ENCODE results near the gene PCDHGA2. TPM values are rescaled to one million over a fixed set of nuclear protein-coding genes. Genes with fewer than 3 reads are reported as not detected.
"Not testable (repeated sequence)": the region's sequence is repeated elsewhere in the genome, so short reads cannot be mapped to it uniquely, and the experiment has no call there.

PCDHGA2 gene
- under 1 TPM; 0.22 to 0.50 TPM for total RNA-seq

DNA sequence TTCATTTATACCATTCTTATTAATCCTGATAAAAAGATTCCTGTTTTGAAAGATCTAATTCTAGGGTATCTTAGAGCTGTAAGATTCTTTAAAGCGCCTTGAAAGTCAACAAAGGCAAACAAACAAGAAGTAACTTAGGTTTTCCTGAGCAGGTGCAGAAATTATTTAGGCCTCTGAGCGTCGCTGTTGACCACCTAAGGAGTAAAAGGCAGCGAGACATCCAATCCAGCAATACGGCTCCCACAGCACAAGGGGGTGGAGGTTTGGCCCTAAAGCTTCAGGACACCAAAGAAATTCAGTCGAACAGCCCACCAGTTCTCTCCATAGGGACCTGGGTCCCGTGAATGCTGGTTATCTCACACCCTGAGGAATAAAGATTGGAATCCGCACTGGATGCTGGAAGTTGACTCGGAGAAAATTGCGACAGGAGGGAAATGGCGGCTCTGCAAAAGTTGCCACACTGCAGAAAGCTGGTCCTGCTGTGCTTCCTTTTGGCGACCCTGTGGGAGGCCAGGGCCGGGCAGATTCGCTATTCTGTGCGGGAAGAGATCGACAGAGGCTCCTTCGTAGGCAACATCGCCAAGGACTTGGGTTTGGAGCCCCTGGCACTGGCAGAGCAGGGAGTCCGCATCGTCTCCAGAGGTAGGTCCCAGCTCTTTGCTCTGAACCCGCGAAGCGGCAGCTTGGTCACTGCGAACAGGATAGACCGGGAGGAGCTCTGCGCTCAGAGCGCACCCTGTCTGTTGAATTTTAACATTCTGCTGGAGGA is at the start of gene PCDHGA2:
Gene PCDHGA2 (plus strand): TSS at position 223 of the 769 bp plus-strand sequence.
- Histone ChIP-seq H3K4me3 (no peak within 1 kb of the TSS), H3K9ac (ENCODE audit: low read depth in 2 of 2, low read length in 2 of 2) (no peak within 1 kb of the TSS), H3K36me3 (no peaks in the 10 kb centered on the region), H3K27me3 (no peaks in the 10 kb centered on the region), H3K27ac (no peak within 1 kb of the TSS), H3K9me3 (no peaks in the 10 kb centered on the region), H3K4me1 (no peaks in the 10 kb centered on the region)
- TF ChIP-seq, protein P1, sequence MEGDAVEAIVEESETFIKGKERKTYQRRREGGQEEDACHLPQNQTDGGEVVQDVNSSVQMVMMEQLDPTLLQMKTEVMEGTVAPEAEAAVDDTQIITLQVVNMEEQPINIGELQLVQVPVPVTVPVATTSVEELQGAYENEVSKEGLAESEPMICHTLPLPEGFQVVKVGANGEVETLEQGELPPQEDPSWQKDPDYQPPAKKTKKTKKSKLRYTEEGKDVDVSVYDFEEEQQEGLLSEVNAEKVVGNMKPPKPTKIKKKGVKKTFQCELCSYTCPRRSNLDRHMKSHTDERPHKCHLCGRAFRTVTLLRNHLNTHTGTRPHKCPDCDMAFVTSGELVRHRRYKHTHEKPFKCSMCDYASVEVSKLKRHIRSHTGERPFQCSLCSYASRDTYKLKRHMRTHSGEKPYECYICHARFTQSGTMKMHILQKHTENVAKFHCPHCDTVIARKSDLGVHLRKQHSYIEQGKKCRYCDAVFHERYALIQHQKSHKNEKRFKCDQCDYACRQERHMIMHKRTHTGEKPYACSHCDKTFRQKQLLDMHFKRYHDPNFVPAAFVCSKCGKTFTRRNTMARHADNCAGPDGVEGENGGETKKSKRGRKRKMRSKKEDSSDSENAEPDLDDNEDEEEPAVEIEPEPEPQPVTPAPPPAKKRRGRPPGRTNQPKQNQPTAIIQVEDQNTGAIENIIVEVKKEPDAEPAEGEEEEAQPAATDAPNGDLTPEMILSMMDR (IDR thresholded peaks at IDR 0.05), result no peak
- DNase-seq, result no peak
- intact Hi-C loops (cut with DNase I), result no loop called here

DNA sequence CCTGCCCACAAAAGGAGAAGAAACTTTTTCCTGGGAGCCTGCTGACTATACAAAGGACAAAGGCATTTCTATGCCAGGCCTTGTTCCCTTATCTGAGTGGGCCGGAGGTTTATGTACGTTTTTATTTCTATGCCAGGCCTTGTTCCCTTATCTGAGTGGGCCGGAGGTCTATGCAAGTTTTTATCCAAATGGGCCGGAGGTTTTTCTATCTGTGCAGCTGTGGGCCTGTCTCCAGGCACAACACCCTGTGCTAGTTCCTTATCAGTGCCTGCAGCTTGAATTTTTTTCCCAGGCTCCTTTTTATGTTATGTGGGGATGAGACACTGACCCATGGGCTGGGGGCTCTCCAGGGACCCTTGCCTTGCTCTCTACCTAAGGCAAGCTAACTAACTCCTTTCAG is 40.2 kb upstream of the PCDHGA2 start:
- H3K36me3 ChIP-seq, result no peaks in the 10 kb centered on the region
- intact Hi-C loops (cut with DNase I), result no loop called here
- H3K4me1 ChIP-seq, result no peaks in the 10 kb centered on the region
- no peak overlapping the region for H3K27ac ChIP-seq
- H3K9me3 ChIP-seq, result peaks cover 7% of the 10 kb centered on the region
- TF ChIP-seq, protein P1 (IDR thresholded peaks at IDR 0.05), result no peak
- no peaks in the 10 kb centered on the region for H3K27me3 ChIP-seq
- no peak overlapping the region for H3K9ac ChIP-seq (ENCODE audit: low read depth in 2 of 2, low read length in 2 of 2)
- DNase-seq, result no peak
- H3K4me3 ChIP-seq, result no peak overlapping the region

DNA sequence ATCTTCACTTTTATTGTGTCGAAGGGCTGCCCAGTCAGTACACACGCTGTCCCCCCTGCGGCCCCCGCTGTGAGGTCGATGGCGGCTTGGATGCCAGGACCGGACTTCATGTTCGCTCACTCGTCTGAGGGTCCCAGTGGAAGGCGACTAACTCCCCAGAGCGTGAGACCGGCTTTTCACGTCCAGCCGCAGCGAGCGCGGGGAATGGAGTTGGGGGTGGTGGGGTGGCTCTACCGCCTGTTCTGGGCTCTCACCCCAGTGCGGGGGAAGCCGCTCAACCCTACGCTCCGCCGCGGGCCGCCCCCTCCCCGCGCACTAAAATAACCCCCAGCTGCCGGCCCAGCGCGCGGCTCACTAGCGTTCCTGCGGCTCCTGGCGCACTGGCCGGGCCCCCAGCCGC is 34.8 kb upstream of the PCDHGA2 start, which contains the start of gene SLC25A2:
Gene SLC25A2 (minus strand): TSS at position 294 of the 400 bp plus-strand sequence. CDS start 184 bp downstream, at position 110.
- H3K27me3 ChIP-seq, result no peaks in the 10 kb centered on the region
- H3K4me3 ChIP-seq, result no peak within 1 kb of the TSS
- H3K4me1 ChIP-seq, result no peaks in the 10 kb centered on the region
- no peak for DNase-seq
- no peak within 1 kb of the TSS for H3K27ac ChIP-seq
- H3K9ac ChIP-seq (ENCODE audit: low read depth in 2 of 2, low read length in 2 of 2), result no peak within 1 kb of the TSS
- no peaks in the 10 kb centered on the region for H3K36me3 ChIP-seq
- peaks cover 18% of the 10 kb centered on the region for H3K9me3 ChIP-seq
- intact Hi-C loops (cut with DNase I), result no loop called here
- TF ChIP-seq, protein P1 (IDR thresholded peaks at IDR 0.05), result no peak

DNA sequence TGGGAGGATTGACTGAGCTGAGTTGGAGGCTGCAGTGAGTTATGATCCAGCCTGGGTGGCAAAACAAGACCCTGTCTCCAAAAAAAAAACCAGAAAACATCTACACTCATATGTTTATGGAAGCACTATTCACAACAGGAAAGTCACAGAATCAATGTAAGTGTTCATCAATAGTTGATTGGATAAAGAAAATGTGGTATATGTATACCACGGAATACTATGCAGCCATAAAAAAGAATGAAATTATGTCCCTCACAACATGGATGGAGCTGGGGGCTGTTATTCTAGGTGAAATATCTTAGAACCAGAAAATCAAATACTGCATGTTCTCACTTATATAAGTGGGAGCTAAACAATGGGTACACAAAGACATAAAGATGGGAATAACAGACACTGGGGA is 31.9 kb upstream of the PCDHGA2 start:
- Histone ChIP-seq H3K36me3 (no peaks in the 10 kb centered on the region), H3K4me1 (no peaks in the 10 kb centered on the region), H3K9me3 (peaks cover 18% of the 10 kb centered on the region), H3K4me3 (no peak overlapping the region), H3K9ac (ENCODE audit: low read depth in 2 of 2, low read length in 2 of 2) (no peak overlapping the region), H3K27ac (no peak overlapping the region), H3K27me3 (no peaks in the 10 kb centered on the region)
- intact Hi-C loops (cut with DNase I), result no loop called here
- TF ChIP-seq, protein P1 (IDR thresholded peaks at IDR 0.05), result no peak
- no peak for DNase-seq

DNA sequence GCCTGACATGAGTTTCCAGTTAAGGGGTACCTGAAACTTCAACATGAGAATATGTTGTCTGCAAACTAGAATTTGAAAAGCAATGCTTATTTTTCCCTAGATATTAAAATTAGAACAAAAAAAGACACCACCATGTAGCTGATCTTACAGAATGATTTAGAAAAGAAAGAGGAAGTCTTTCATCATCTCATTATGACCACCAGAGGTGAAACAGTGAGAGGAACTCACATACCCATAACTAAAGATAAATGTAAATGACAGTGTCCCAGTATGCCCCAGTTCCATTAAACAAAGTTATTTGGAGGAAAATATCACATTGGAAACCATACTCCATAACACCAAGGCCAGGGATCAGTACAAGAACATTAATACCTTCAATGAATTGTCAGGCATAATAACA is 24.8 kb upstream of the PCDHGA2 start:
- no peak for DNase-seq
- H3K9ac ChIP-seq (ENCODE audit: low read depth in 2 of 2, low read length in 2 of 2), result no peak overlapping the region

DNA sequence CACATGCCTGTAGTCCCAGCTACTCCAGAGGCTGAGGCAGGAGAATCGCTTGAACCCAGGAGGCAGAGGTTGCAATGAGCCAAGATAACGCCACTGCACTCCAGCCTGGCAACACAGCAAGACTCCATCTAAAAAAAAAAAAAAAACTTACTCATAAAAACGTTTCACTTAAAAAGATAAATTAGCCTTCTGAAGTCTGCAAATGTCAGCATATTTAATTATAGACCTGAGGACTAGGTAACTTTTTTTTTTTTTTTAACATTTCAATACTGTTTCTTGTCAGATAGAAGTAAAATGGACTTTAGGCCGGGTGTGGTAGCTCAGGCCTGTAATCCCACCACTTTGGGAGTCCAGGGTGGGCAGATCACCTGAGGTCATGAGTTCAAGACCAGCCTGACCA is 21.6 kb upstream of the PCDHGA2 start:
- H3K36me3 ChIP-seq; H3K4me3 ChIP-seq; H3K9ac ChIP-seq (ENCODE audit: low read depth in 2 of 2, low read length in 2 of 2); H3K27me3 ChIP-seq; intact Hi-C loops (cut with DNase I); DNase-seq; H3K27ac ChIP-seq; H3K4me1 ChIP-seq: not testable (repeated sequence)
- peaks cover 14% of the 10 kb centered on the region for H3K9me3 ChIP-seq

More for the DNA sequence above, 24.8 kb upstream of the PCDHGA2 start:
- Histone ChIP-seq H3K27ac (no peak overlapping the region), H3K27me3 (no peaks in the 10 kb centered on the region), H3K4me3 (no peak overlapping the region), H3K4me1 (no peaks in the 10 kb centered on the region), H3K9me3 (peaks cover 14% of the 10 kb centered on the region), H3K36me3 (no peaks in the 10 kb centered on the region)
- TF ChIP-seq, protein P1 (IDR thresholded peaks at IDR 0.05), result no peak
- intact Hi-C loops (cut with DNase I), result no loop called here
